ENCODE data around the gene C11orf21. TPM values are rescaled to one million over a fixed set of nuclear protein-coding genes. Genes with fewer than 3 reads are reported as not detected.

Gene C11orf21
- total RNA-seq, 1 donor from 2014 or later: not detected

GRCh38 chr11:2270322-2271076 lies 31.2 kb downstream of the C11orf21 start, which contains the start of gene ASCL2:
Gene ASCL2, minus strand, starts transcription at chr11:2270588. Its CDS starts 256 bp downstream, at chr11:2270332.
- DNase-seq (ENCODE audit: low read depth) (no peak), FAIRE-seq (no peak)
- peaks cover 7% of the 10 kb centered on the region for H3K27me3 ChIP-seq (ENCODE audit: control insufficient read depth, insufficient read depth, low read length)
- peak within 1 kb of the TSS; percentile 41 for H3K4me3 ChIP-seq (ENCODE audit: low read depth, low read length)
- no peak for TF ChIP-seq CTCF (IDR thresholded peaks at IDR 0.05; ENCODE audit: insufficient read depth, low read length, severe bottlenecking)
- H3K36me3 ChIP-seq (ENCODE audit: control insufficient read depth, insufficient read depth, low read length): no peaks in the 10 kb centered on the region

GRCh38 chr11:2269601-2270321 lies 32.0 kb downstream of the C11orf21 start:
- H3K4me3 ChIP-seq (ENCODE audit: low read depth, low read length): peak overlapping the region; percentile 41
- H3K27me3 ChIP-seq (ENCODE audit: control insufficient read depth, insufficient read depth, low read length): peaks cover 4% of the 10 kb centered on the region
- H3K36me3 ChIP-seq (ENCODE audit: control insufficient read depth, insufficient read depth, low read length): no peaks in the 10 kb centered on the region
- no peak for FAIRE-seq
- DNase-seq (ENCODE audit: low read depth): peak; percentile 47
- peak; percentile 70 for TF ChIP-seq CTCF (IDR thresholded peaks at IDR 0.05; ENCODE audit: insufficient read depth, low read length, severe bottlenecking)

- DNase-seq (ENCODE audit: low read depth) (peak; percentile 78), FAIRE-seq (no peak)
- TF ChIP-seq CTCF (IDR thresholded peaks at IDR 0.05; ENCODE audit: insufficient read depth, low read length, severe bottlenecking): no peak
- Histone ChIP-seq H3K36me3 (ENCODE audit: control insufficient read depth, insufficient read depth, low read length) (no peaks in the 10 kb centered on the region), H3K27me3 (ENCODE audit: control insufficient read depth, insufficient read depth, low read length) (peaks cover 3% of the 10 kb centered on the region), H3K4me3 (ENCODE audit: low read depth, low read length) (peak overlapping the region; percentile 41)
Observed at GRCh38 chr11:2268729-2269600, 32.8 kb downstream of the C11orf21 start.

- Histone ChIP-seq H3K36me3 (ENCODE audit: control insufficient read depth, insufficient read depth, low read length) (no peaks in the 10 kb centered on the region), H3K4me3 (ENCODE audit: low read depth, low read length) (no peak overlapping the region), H3K27me3 (ENCODE audit: control insufficient read depth, insufficient read depth, low read length) (peaks cover 3% of the 10 kb centered on the region)
- no peak for FAIRE-seq
- DNase-seq (ENCODE audit: low read depth): no peak
- TF ChIP-seq CTCF (IDR thresholded peaks at IDR 0.05; ENCODE audit: insufficient read depth, low read length, severe bottlenecking): no peak
Observed at GRCh38 chr11:2267851-2268728, 33.6 kb downstream of the C11orf21 start.

- Histone ChIP-seq H3K4me3 (ENCODE audit: low read depth, low read length) (no peak overlapping the region), H3K27me3 (ENCODE audit: control insufficient read depth, insufficient read depth, low read length) (peaks cover 3% of the 10 kb centered on the region), H3K36me3 (ENCODE audit: control insufficient read depth, insufficient read depth, low read length) (no peaks in the 10 kb centered on the region)
- DNase-seq (ENCODE audit: low read depth): no peak
- FAIRE-seq: no peak
- TF ChIP-seq CTCF (IDR thresholded peaks at IDR 0.05; ENCODE audit: insufficient read depth, low read length, severe bottlenecking): no peak
Observed at GRCh38 chr11:2267306-2267850, 34.3 kb downstream of the C11orf21 start.
